Lower leg skin (tissue), 4 donors: Measurements from ENCODE around the gene ADM2. TPM values are rescaled to one million over a fixed set of nuclear protein-coding genes. Genes with fewer than 3 reads are reported as not detected.
A peak's percentile ranks its signal among the peaks of the same experiment; 100 is the strongest.

ENCODE experiments used
- DNase-seq, 2 donors: peaks; one replicate each; pipeline ENCODE4 v3.0.0-alpha.2; 2019; ENCODE audit warnings: low spot score in 2 of 2
- H3K4me3 ChIP-seq: fragments of 200-600 bp; sonication (generic); 2 replicates; pipeline ENCODE4 v1.5.1; 2017; ENCODE audit warnings: mild to moderate bottlenecking, low read depth; ENCODE audit not compliant: poor library complexity, severe bottlenecking
- POLR2A ChIP-seq, 2 donors: fragments of 450-650 bp; IDR thresholded peaks; one replicate each; pipeline ENCODE4 v1.6.1; 2016 to 2017; ENCODE audit warnings: antibody characterized with exemption in 2 of 2, mild to moderate bottlenecking in 1 of 2, moderate library complexity in 1 of 2
- WGBS, 2 donors: methylation state at CpG; one replicate each; pipeline ENCODE4 v1.1.5; 2018; 5-methylcytosine and 5-hydroxymethylcytosine counted together
- intact Hi-C: fragments of 100-400 bp; cut with DNase I; formaldehyde crosslinking; loops from one replicate; pipeline ENCODE4 v1.15.0; 2023; ENCODE audit warnings: low total_unique reads
- total RNA-seq, 4 donors: library from RNA; depleted of rRNA; stranded (reverse); fragments of >200 nt; gene quantifications; one replicate each; pipeline ENCODE4 v1.1.0, GENCODE V29; 2016
- TF ChIP-seq, protein P1 (sequence below), 3 donors: fragments of 450-650 bp; IDR thresholded peaks; one replicate each; pipeline ENCODE4 v1.5.1; 2016; ENCODE audit warnings: antibody characterized with exemption in 3 of 3, mild to moderate bottlenecking in 3 of 3, moderate library complexity in 2 of 3

The ADM2 gene
- total RNA-seq, 4 donors from 2014 or later: 0.19 to 0.56 (median 0.52) TPM; not detected in 1

GRCh38 chr22:50507991-50508884 lies 26.9 kb downstream of the ADM2 start, which contains the start of gene NCAPH2:
Gene NCAPH2 (plus strand): TSS chr22:50508224. CDS start chr22:50508338, 114 bp downstream.
- 0% methylated on average over 17 to 50 of the region's 76 CpGs for WGBS, 2 donors
- intact Hi-C loops: no loop called here
- H3K4me3 ChIP-seq: peak within 1 kb of the TSS; percentile 98
- DNase-seq: peak; percentile 95 to 99
- TF ChIP-seq, protein P1, sequence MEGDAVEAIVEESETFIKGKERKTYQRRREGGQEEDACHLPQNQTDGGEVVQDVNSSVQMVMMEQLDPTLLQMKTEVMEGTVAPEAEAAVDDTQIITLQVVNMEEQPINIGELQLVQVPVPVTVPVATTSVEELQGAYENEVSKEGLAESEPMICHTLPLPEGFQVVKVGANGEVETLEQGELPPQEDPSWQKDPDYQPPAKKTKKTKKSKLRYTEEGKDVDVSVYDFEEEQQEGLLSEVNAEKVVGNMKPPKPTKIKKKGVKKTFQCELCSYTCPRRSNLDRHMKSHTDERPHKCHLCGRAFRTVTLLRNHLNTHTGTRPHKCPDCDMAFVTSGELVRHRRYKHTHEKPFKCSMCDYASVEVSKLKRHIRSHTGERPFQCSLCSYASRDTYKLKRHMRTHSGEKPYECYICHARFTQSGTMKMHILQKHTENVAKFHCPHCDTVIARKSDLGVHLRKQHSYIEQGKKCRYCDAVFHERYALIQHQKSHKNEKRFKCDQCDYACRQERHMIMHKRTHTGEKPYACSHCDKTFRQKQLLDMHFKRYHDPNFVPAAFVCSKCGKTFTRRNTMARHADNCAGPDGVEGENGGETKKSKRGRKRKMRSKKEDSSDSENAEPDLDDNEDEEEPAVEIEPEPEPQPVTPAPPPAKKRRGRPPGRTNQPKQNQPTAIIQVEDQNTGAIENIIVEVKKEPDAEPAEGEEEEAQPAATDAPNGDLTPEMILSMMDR (IDR thresholded peaks at IDR 0.05): no peak
- TF ChIP-seq POLR2A (IDR thresholded peaks at IDR 0.05): no peak

DNA sequence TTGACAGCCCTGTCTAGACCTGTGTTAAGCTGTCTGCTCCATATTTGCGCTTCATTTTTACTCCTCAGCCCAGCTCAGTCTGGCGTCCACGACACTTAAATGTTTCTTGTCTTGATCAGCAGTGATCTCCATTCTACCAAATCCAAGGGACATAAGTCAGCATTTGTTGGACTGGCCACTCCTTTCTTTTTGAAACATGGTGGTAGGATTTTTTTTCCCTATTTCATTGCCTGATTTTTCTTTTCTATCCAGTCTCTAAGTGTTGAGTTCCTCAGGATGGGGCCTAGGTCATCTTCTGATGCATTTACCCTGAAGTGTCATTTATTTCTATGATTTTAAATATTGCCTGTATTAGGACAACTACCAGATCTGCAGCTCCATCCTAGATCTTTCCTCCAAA lies 27.6 kb downstream of the ADM2 start:
- WGBS, 2 donors: 6 to 7% methylated on average over 3 of the region's 3 CpGs
- TF ChIP-seq POLR2A (IDR thresholded peaks at IDR 0.05): no peak
- TF ChIP-seq, protein P1 (IDR thresholded peaks at IDR 0.05): no peak
- H3K4me3 ChIP-seq: no peak overlapping the region
- no peak for DNase-seq
- intact Hi-C loops: no loop called here

- 95 to 98% methylated on average over 14 to 15 of the region's 15 CpGs for WGBS, 2 donors
These were observed 31.8 kb downstream of the ADM2 start for GRCh38 chr22:50513175-50513574.

GRCh38 chr22:50516068-50516467 lies 34.7 kb downstream of the ADM2 start:
- TF ChIP-seq POLR2A (IDR thresholded peaks at IDR 0.05): no peak
- TF ChIP-seq, protein P1 (IDR thresholded peaks at IDR 0.05): no peak
- H3K4me3 ChIP-seq: no peak overlapping the region
- intact Hi-C loops: no loop called here
- DNase-seq: no peak
- 46 to 54% methylated on average over 8 of the region's 8 CpGs for WGBS, 2 donors

More at GRCh38 chr22:50513175-50513574, 31.8 kb downstream of the ADM2 start:
- TF ChIP-seq, protein P1 (IDR thresholded peaks at IDR 0.05): no peak
- TF ChIP-seq POLR2A (IDR thresholded peaks at IDR 0.05): no peak
- intact Hi-C loops: no loop called here
- no peak for DNase-seq
- H3K4me3 ChIP-seq: no peak overlapping the region

DNA sequence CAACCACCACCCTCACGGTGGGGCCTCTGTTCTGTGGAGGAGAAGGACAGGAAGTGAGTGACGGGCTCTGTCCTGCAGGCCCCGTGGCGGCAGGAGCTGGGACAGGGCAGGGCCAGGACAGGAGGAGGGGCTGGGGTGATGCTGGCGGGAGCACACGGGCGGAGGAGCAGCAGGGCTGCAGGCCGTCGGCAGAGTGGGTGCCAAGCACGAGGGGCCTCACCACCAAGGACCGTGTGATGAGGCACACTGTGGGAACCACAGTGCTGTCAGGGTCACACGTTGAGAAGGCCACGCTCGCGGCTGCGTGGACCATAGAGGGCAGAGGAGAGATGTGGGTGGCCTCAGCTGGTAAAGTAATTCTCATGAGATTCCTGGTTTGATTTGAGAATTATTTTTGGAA lies 35.5 kb downstream of the ADM2 start:
- TF ChIP-seq, protein P1 (IDR thresholded peaks at IDR 0.05): no peak
- no peak for TF ChIP-seq POLR2A (IDR thresholded peaks at IDR 0.05)

More for the DNA sequence above, 35.5 kb downstream of the ADM2 start:
- 77 to 81% methylated on average over 15 to 16 of the region's 16 CpGs for whole genome bisulfite sequencing, 2 donors
- no peak overlapping the region for H3K4me3 ChIP-seq
- intact Hi-C loops: no loop called here
- DNase-seq: no peak
